Breast epithelium (tissue), 4 donors: ENCODE measurements around the gene CAB39. TPM values are rescaled to one million over a fixed set of nuclear protein-coding genes. Genes with fewer than 3 reads are reported as not detected.

Experiments
- DNase-seq, 2 donors: peaks; one replicate each; pipeline ENCODE4 v3.0.0-alpha.2; 2019; ENCODE audit warnings: low spot score in 2 of 2
- H3K27ac ChIP-seq, 2 donors: fragments of 200-600 bp; sonication (generic) in 1 of 2; one replicate each; pipeline ENCODE4 v1.5.1; 2016 to 2019; ENCODE audit warnings: mild to moderate bottlenecking in 1 of 2
- H3K27me3 ChIP-seq, 2 donors: fragments of 200-600 bp; sonication (generic) in 1 of 2; one replicate each; pipeline versions ENCODE4 v1.5.1 to v1.6.0; 2017 to 2019; ENCODE audit warnings: control low read depth in 1 of 2, mild to moderate bottlenecking in 1 of 2
- H3K36me3 ChIP-seq: fragments of 200-600 bp; one replicate; pipeline ENCODE4 v1.5.1; 2019
- H3K4me1 ChIP-seq, 2 donors: fragments of 200-600 bp; sonication (generic); one replicate each; pipeline ENCODE4 v1.5.1; 2016 to 2019; ENCODE audit warnings: control low read depth in 1 of 2
- H3K4me3 ChIP-seq, 3 donors: fragments of 200-600 bp; sonication (generic); 1 replicate in 2 of 3; 2 replicates in 1 of 3; pipeline ENCODE4 v1.5.1; 2016 to 2019; ENCODE audit warnings: mild to moderate bottlenecking in 3 of 3, moderate library complexity in 2 of 3
- H3K9me3 ChIP-seq, 2 donors: fragments of 200-600 bp; sonication (generic) in 1 of 2; one replicate each; pipeline ENCODE4 v1.5.1; 2016 to 2019; ENCODE audit warnings: control low read depth in 1 of 2
- POLR2A ChIP-seq: fragments of 450-650 bp; IDR thresholded peaks from one replicate; pipeline ENCODE4 v1.6.1; 2016; ENCODE audit warnings: antibody characterized with exemption, mild to moderate bottlenecking, moderate library complexity
- POLR2AphosphoS5 ChIP-seq, 3 donors: sonication (generic); formaldehyde crosslinking; IDR thresholded peaks; one replicate each; pipeline ENCODE4 v1.6.1; 2017; ENCODE audit warnings: antibody characterized with exemption in 3 of 3
- intact Hi-C: fragments of 100-400 bp; cut with DNase I; formaldehyde crosslinking; loops from one replicate; pipeline ENCODE4 v1.15.1; 2023; ENCODE audit warnings: low total_unique reads
- total RNA-seq, 3 donors: library from RNA; depleted of rRNA; stranded (reverse); fragments of >200 nt; gene quantifications; one replicate each; pipeline ENCODE4 v1.1.0, GENCODE V29; 2016
- TF ChIP-seq, protein P1 (sequence below), 3 donors: fragments of 450-650 bp; IDR thresholded peaks; one replicate each; pipeline ENCODE4 v1.5.1; 2016 to 2017; ENCODE audit warnings: antibody characterized with exemption in 3 of 3, mild to moderate bottlenecking in 3 of 3, moderate library complexity in 3 of 3

CAB39 gene
- total RNA-seq, 3 donors from 2014 or later: 79.0 to 85.9 (median 83.4) TPM

DNA sequence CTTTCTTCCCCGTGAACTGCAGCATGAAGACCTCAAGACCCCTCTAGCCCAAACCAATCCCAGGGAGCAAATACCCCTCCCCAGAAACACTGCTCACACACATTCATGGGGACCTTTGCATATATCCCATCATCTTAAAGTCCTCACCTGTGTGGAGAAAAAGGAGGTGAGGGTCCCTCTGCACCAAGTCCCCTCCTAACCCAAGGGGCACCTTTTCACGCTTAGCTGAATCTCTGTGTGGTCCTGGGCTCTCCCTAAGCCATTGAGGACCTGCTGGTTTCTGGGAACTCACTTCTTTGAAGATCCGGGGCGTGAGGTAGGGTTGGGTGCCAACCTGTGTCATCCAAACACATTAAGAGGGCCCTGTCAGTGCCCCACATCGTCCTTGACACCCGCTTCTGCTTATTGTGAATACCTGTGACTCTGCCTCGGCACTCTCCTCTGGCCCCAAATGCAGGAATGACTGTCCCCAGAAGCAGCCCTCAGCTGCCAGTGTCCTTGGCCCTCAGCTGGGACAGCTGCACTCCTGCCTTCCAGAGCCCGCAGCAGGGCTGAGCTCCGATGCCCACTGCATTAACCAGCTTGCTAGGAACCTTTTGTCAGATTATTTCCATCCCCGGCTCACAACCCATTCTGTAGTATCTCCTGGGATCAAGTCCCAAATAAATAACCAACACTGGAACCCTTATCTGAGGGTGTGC is 110.8 kb downstream of the CAB39 start:
- intact Hi-C loops: no loop called here
- H3K9me3 ChIP-seq: no peaks in the 10 kb centered on the region
- H3K4me1 ChIP-seq: no peaks in the 10 kb centered on the region
- peaks cover 0 to 14% of the 10 kb centered on the region in 2 donors for H3K27me3 ChIP-seq
- H3K4me3 ChIP-seq: no peak overlapping the region
- no peaks in the 10 kb centered on the region for H3K36me3 ChIP-seq
- TF ChIP-seq, protein P1, sequence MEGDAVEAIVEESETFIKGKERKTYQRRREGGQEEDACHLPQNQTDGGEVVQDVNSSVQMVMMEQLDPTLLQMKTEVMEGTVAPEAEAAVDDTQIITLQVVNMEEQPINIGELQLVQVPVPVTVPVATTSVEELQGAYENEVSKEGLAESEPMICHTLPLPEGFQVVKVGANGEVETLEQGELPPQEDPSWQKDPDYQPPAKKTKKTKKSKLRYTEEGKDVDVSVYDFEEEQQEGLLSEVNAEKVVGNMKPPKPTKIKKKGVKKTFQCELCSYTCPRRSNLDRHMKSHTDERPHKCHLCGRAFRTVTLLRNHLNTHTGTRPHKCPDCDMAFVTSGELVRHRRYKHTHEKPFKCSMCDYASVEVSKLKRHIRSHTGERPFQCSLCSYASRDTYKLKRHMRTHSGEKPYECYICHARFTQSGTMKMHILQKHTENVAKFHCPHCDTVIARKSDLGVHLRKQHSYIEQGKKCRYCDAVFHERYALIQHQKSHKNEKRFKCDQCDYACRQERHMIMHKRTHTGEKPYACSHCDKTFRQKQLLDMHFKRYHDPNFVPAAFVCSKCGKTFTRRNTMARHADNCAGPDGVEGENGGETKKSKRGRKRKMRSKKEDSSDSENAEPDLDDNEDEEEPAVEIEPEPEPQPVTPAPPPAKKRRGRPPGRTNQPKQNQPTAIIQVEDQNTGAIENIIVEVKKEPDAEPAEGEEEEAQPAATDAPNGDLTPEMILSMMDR (IDR thresholded peaks at IDR 0.05): no peak
- no peak for TF ChIP-seq POLR2A
- no peak for TF ChIP-seq POLR2AphosphoS5 (IDR thresholded peaks at IDR 0.05)
- no peak for DNase-seq
- H3K27ac ChIP-seq: no peak overlapping the region

GRCh38 chr2:230824406-230824978 is 111.8 kb downstream of the CAB39 start:
- Histone ChIP-seq H3K27ac (no peak overlapping the region), H3K9me3 (no peaks in the 10 kb centered on the region), H3K27me3 (peaks cover 0 to 24% of the 10 kb centered on the region in 2 donors), H3K36me3 (no peaks in the 10 kb centered on the region), H3K4me1 (no peaks in the 10 kb centered on the region), H3K4me3 (peak overlapping the region; percentile 30 to 59 (median 34))
- intact Hi-C loops: no loop called here
- TF ChIP-seq POLR2A: no peak
- TF ChIP-seq, protein P1 (IDR thresholded peaks at IDR 0.05): peak; percentile 45 to 75 (median 69)
- peak in 1 of 2 donors; percentile 35 for DNase-seq

- Histone ChIP-seq H3K9me3 (peaks cover 4 to 6% of the 10 kb centered on the region in 2 donors), H3K36me3 (no peaks in the 10 kb centered on the region), H3K27me3 (peaks cover 0 to 30% of the 10 kb centered on the region in 2 donors), H3K4me1 (no peaks in the 10 kb centered on the region), H3K4me3 (no peak overlapping the region), H3K27ac (no peak overlapping the region)
- intact Hi-C loops: no loop called here
- no peak for TF ChIP-seq POLR2A
- TF ChIP-seq, protein P1 (IDR thresholded peaks at IDR 0.05): no peak
- TF ChIP-seq POLR2AphosphoS5 (IDR thresholded peaks at IDR 0.05): no peak
- DNase-seq: no peak
Measured at GRCh38 chr2:230825354-230825753, 112.7 kb downstream of the CAB39 start.

DNA sequence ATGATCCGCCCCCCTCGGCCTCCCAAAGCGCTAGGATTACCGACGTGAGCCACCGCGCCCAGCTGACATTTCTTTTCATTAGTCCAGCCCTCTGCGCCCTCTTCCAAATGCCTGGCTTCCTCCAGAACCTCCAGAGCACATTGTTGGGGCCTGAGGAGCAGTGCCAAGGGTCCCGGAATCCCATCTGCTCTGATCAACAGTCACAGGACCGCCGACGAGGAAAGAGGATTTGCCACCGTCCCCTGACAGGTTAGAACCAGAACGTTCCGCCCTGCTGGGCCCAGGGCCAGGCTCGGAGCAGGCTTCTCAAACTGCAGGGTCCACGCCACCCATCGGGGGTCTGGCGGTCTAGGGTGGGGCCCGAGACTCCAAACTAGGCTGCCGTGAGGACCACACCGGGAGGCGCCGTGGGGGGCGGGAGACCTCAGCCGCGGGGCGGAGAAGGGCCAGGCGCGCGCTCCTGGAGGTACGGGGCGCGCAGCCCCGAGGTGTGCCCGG is 115.2 kb downstream of the CAB39 start:
- Histone ChIP-seq H3K4me3 (peak overlapping the region; percentile 10 to 70 (median 41)), H3K9me3 (peaks cover 4 to 6% of the 10 kb centered on the region in 2 donors), H3K36me3 (no peaks in the 10 kb centered on the region), H3K27ac (no peak overlapping the region), H3K27me3 (peaks cover 0 to 30% of the 10 kb centered on the region in 2 donors), H3K4me1 (no peaks in the 10 kb centered on the region)
- TF ChIP-seq, protein P1 (IDR thresholded peaks at IDR 0.05): no peak
- TF ChIP-seq POLR2A (no peak), POLR2AphosphoS5 (IDR thresholded peaks at IDR 0.05) (no peak)
- DNase-seq: no peak
- intact Hi-C loops: no loop called here
